Left ventricle myocardium inferior (tissue), 1 donor: ENCODE data around the gene SDK1. TPM values are rescaled to one million over a fixed set of nuclear protein-coding genes. Genes with fewer than 3 reads are reported as not detected.

Experiments used
- DNase-seq: peaks from one replicate; pipeline ENCODE4 v3.0.0-alpha.2; 2020
- H3K27ac ChIP-seq: fragments of 200-600 bp; replicated peaks from 2 replicates; pipeline ENCODE4 v1.8.0; 2021
- H3K27me3 ChIP-seq: fragments of 200-600 bp; 2 replicates; pipeline ENCODE4 v1.8.0; 2021; ENCODE audit warnings: low read depth
- H3K36me3 ChIP-seq: fragments of 200-600 bp; 2 replicates; pipeline ENCODE4 v1.8.0; 2021
- H3K4me1 ChIP-seq: fragments of 200-600 bp; 2 replicates; pipeline ENCODE4 v1.8.0; 2021
- H3K4me3 ChIP-seq: fragments of 200-600 bp; 2 replicates; pipeline ENCODE4 v1.8.0; 2021; ENCODE audit warnings: mild to moderate bottlenecking, moderate library complexity
- H3K9me3 ChIP-seq: fragments of 200-600 bp; replicated peaks from 2 replicates; pipeline ENCODE4 v1.8.0; 2021
- intact Hi-C: fragments of 100-400 bp; cut with micrococcal nuclease; formaldehyde crosslinking; loops from one replicate; pipeline ENCODE4 v1.11.0; 2022
- total RNA-seq: library from RNA; stranded (reverse); fragmentation: NEBNext Ultra II Directional; extraction: Animal tissue kit (Norgen Biotek cat#: 25700); gene quantifications from one replicate; pipeline ENCODE4 v1.2.1, GENCODE V29; 2021
- TF ChIP-seq, protein P1 (sequence below): fragments of 200-600 bp; IDR thresholded peaks from 2 replicates; pipeline ENCODE4 v1.8.0; 2021; ENCODE audit warnings: antibody characterized with exemption, mild to moderate bottlenecking, borderline replicate concordance
- donor health status: DM: no; HTN: yes; CAD: no; lungs with severe emphysema.

SDK1 gene
- total RNA-seq, 1 donor from 2014 or later = 1.3 TPM

DNA sequence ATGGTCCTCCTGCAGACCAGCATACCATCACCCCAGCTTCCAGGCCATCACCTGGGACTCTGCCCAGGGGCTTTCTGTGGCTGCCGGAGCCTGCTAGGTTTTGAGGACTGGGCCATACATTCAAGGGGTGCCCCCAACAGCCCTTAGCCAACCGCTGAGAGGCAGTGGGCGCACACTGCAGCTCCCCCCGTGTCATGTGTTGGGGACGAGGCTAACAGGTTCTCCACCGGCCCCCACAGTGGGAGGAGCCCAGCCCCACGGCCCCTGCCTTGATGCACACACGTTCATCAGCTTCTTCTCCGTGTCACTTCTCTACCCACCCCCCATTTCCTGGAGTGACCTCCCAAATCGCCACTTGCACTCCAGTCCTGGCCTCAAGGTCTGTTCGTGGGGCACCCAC, 837.8 kb downstream of the SDK1 start:
- intact Hi-C loops = no loop called here
- Histone ChIP-seq H3K4me1 (no peaks in the 10 kb centered on the region), H3K27me3 (peaks cover 22% of the 10 kb centered on the region), H3K36me3 (no peaks in the 10 kb centered on the region), H3K9me3 (no peaks in the 10 kb centered on the region), H3K27ac (no peak overlapping the region), H3K4me3 (no peak overlapping the region)
- DNase-seq = no peak
- TF ChIP-seq, protein P1, sequence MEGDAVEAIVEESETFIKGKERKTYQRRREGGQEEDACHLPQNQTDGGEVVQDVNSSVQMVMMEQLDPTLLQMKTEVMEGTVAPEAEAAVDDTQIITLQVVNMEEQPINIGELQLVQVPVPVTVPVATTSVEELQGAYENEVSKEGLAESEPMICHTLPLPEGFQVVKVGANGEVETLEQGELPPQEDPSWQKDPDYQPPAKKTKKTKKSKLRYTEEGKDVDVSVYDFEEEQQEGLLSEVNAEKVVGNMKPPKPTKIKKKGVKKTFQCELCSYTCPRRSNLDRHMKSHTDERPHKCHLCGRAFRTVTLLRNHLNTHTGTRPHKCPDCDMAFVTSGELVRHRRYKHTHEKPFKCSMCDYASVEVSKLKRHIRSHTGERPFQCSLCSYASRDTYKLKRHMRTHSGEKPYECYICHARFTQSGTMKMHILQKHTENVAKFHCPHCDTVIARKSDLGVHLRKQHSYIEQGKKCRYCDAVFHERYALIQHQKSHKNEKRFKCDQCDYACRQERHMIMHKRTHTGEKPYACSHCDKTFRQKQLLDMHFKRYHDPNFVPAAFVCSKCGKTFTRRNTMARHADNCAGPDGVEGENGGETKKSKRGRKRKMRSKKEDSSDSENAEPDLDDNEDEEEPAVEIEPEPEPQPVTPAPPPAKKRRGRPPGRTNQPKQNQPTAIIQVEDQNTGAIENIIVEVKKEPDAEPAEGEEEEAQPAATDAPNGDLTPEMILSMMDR = no peak

DNA sequence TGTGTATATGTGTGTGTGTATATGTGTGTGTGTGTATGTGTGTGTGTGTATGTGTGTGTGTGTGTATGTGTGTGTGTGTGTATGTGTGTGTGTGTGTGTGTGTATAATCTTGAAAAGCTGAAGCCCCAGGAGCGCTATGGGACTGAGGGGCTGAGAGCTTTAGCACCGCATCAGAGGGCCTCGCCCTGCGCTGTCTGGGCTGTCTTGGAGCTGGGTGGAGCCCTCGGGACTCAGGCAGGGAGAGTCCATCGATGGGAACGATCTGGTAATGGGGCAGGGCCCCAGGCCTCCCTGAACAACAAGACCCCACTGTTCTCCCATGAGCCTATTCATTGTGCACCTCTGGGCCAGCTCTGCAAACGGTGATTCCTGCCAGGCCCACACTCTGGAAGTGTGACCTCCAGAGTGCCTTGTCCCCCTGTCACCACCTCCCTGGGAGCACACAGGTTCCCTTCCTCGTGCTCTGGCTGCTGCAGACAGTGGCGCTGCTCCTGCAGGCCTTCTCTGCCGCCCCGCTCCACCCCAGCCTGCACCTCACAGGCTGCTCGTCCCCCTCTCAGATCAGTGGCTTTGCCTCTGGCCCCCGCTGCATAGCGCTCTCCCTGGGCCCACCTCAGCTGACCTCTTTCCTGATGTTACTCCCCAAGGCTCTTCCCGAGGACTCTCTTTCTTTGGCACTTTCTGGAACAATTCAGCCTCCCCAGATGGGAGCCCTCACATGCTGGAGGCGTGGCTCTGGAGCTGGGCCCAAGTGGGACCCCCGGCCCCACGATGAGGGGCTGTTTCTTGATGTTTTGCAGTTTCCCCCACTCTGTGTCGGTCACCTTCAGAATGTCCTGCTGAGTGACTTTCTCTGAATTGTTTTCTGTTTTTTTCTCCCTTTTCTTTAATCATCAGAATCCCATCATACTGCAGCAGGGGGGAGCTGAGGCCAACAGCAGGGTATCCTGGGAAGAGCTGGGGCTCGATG, 838.9 kb downstream of the SDK1 start:
- Histone ChIP-seq H3K9me3 (no peaks in the 10 kb centered on the region), H3K4me1 (no peaks in the 10 kb centered on the region), H3K27ac (no peak overlapping the region), H3K4me3 (no peak overlapping the region), H3K36me3 (no peaks in the 10 kb centered on the region), H3K27me3 (peaks cover 33% of the 10 kb centered on the region)
- DNase-seq = no peak
- intact Hi-C loops = no loop called here
- TF ChIP-seq, protein P1 = no peak

DNA sequence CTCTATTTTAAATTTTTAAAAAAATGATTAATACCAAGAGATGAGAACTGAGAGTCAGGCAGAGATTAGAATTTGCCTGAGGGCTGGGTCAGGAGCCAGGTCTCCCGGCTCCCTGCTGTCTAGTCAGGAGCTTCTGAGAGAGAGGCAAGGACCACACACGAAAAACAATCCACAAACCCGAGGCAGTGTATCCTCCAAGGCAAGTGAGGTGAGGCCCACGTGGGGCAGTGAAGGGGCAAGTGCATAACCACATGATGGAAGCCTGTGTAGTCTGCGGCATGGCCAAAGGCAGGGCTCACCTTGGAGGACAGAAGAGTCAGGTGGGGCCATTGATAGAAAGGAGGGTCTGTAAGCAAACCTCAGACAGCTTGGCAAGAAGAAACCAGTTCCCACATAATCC, 839.9 kb downstream of the SDK1 start:
- TF ChIP-seq, protein P1 = no peak
- Histone ChIP-seq H3K27ac (no peak overlapping the region), H3K27me3 (peaks cover 43% of the 10 kb centered on the region), H3K9me3 (no peaks in the 10 kb centered on the region), H3K4me3 (no peak overlapping the region), H3K36me3 (no peaks in the 10 kb centered on the region), H3K4me1 (no peaks in the 10 kb centered on the region)
- no peak for DNase-seq
- intact Hi-C loops = no loop called here

DNA sequence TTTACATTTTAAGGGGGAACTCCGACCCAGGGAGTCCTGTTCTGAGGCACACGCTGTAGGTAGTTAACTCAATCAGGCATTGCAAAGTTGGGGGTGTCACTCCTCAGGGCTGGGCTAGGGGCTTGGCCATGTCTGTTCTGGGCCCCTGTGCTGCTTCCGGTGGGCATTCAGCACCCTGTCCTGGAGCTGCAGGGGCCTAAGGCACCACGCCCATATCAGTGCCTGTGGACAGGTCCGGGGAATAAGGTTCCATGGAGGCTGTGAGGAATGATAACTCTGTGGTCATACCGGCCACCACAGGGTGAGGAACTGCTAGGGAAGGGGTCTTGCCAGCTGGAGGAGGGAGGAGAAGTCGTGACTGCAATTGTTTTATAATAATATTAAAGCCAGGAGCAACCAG, 842.0 kb downstream of the SDK1 start:
- Histone ChIP-seq H3K4me1 (no peaks in the 10 kb centered on the region), H3K9me3 (no peaks in the 10 kb centered on the region), H3K27me3 (peaks cover 50% of the 10 kb centered on the region), H3K36me3 (no peaks in the 10 kb centered on the region), H3K27ac (no peak overlapping the region), H3K4me3 (no peak overlapping the region)
- intact Hi-C loops = no loop called here
- TF ChIP-seq, protein P1 = no peak
- DNase-seq = no peak

DNA sequence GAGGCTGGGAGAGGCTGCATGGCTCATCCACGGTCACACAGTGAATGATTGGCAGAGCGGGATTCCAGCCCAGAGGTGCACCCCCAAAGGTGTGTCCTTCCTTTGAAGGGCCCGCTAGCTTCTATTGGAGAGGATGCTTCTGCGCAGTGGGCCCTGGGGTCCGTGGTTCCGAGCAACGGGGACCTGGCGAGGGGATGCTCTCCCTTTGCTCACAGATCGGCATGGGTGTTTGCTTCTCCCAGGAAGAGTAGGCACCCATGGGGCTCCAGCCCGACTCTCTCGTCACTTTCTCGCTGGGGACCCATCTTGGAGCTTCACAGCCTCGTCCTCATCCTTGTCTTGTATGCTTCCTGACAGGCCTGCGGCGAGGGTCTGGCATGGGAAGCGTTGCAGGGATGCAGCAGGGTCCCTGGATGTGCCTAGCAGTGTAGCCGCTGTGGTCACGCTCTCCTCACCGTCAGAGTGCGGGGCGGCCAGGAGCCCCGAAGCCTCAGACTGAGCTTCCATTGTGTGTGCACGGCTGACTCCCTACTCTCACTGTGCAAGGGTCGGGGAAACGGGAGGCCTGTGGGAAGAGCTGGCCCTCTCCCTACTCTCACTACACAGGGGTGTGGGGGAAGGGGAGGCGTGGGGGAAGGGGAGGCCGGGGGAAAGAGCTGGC, 842.6 kb downstream of the SDK1 start:
- Histone ChIP-seq H3K36me3 (no peaks in the 10 kb centered on the region), H3K27me3 (peaks cover 50% of the 10 kb centered on the region), H3K9me3 (no peaks in the 10 kb centered on the region), H3K27ac (no peak overlapping the region), H3K4me1 (no peaks in the 10 kb centered on the region), H3K4me3 (no peak overlapping the region)
- intact Hi-C loops = no loop called here
- TF ChIP-seq, protein P1 = no peak
- no peak for DNase-seq
